GM18907 (cell line): ENCODE data around the gene SENP7.
"Not testable (repeated sequence)": the region's sequence is repeated elsewhere in the genome, so short reads cannot be mapped to it uniquely, and the experiment has no call there.

Source experiments
- ATAC-seq: cut with Tn5 transposase; IDR thresholded peaks from one replicate; pipeline ENCODE4 v1.9.1; 2021; ENCODE audit warnings: mild to moderate bottlenecking, moderate library complexity; ENCODE audit not compliant: unreplicated experiment

The SENP7 gene

GRCh38 chr3:101527441-101527840 lies 14.4 kb upstream of the SENP7 start:
- ATAC-seq: no peak

- no peak for ATAC-seq
Measured at GRCh38 chr3:101521211-101521701, 8.2 kb upstream of the SENP7 start.

GRCh38 chr3:101519685-101520365 lies 6.8 kb upstream of the SENP7 start:
- no peak for ATAC-seq

GRCh38 chr3:101518421-101518871 lies 5.4 kb upstream of the SENP7 start:
- peak; percentile 98 for ATAC-seq

GRCh38 chr3:101513419-101513986 lies 491 bp upstream of the SENP7 start:
- peak; percentile 41 for ATAC-seq

GRCh38 chr3:101512396-101512645 lies 691 bp downstream of the SENP7 start:
- ATAC-seq: peak; percentile 26

GRCh38 chr3:101509811-101510210 lies 3.2 kb downstream of the SENP7 start:
- ATAC-seq: no peak

- no peak for ATAC-seq
Measured at GRCh38 chr3:101509281-101509680, 3.7 kb downstream of the SENP7 start.

GRCh38 chr3:101501783-101502182 lies 11.2 kb downstream of the SENP7 start:
- ATAC-seq: no peak

GRCh38 chr3:101500208-101500607 lies 12.8 kb downstream of the SENP7 start:
- no peak for ATAC-seq

GRCh38 chr3:101497803-101498202 lies 15.2 kb downstream of the SENP7 start:
- no peak for ATAC-seq

GRCh38 chr3:101495552-101495951 lies 17.5 kb downstream of the SENP7 start:
- no peak for ATAC-seq

GRCh38 chr3:101484805-101485620 lies 28.0 kb downstream of the SENP7 start:
- ATAC-seq: no peak

GRCh38 chr3:101478980-101479379 lies 34.0 kb downstream of the SENP7 start:
- no peak for ATAC-seq

GRCh38 chr3:101474841-101475552 lies 38.0 kb downstream of the SENP7 start:
- not testable (repeated sequence) for ATAC-seq

- not testable (repeated sequence) for ATAC-seq
Measured at GRCh38 chr3:101468676-101469075, 44.3 kb downstream of the SENP7 start.

- ATAC-seq: not testable (repeated sequence)
Measured at GRCh38 chr3:101467310-101467663, 45.7 kb downstream of the SENP7 start.

GRCh38 chr3:101466465-101467309 lies 46.3 kb downstream of the SENP7 start:
- ATAC-seq: no peak

GRCh38 chr3:101464235-101464634 lies 48.8 kb downstream of the SENP7 start:
- ATAC-seq: no peak

- ATAC-seq: no peak
Measured at GRCh38 chr3:101461451-101461850, 51.6 kb downstream of the SENP7 start.
